Muscle layer of duodenum (tissue), 2 donors: ENCODE results near the gene LIMCH1.
"Not testable (repeated sequence)": the region's sequence is repeated elsewhere in the genome, so short reads cannot be mapped to it uniquely, and the experiment has no call there.

Experiments used
- H3K27ac ChIP-seq: one replicate; pipeline ENCODE4 v1.7.0; 2013; ENCODE audit warnings: mild to moderate bottlenecking, low read length
- H3K27me3 ChIP-seq: one replicate; pipeline ENCODE4 v1.7.0; 2013; ENCODE audit warnings: low read depth, mild to moderate bottlenecking, control low read depth, low read length
- H3K36me3 ChIP-seq, 2 donors: one replicate each; pipeline ENCODE4 v1.7.0; 2013; ENCODE audit warnings: low read length in 2 of 2, control low read depth in 1 of 2, mild to moderate bottlenecking in 1 of 2; ENCODE audit not compliant: insufficient read depth in 2 of 2, control insufficient read depth in 1 of 2
- H3K4me1 ChIP-seq, 2 donors: one replicate each; pipeline ENCODE4 v1.7.0; 2013; ENCODE audit warnings: low read length in 2 of 2, mild to moderate bottlenecking in 2 of 2, control low read depth in 1 of 2, moderate library complexity in 1 of 2; ENCODE audit not compliant: insufficient read depth in 2 of 2, control insufficient read depth in 1 of 2
- H3K4me3 ChIP-seq, 2 donors: one replicate each; pipeline ENCODE4 v1.7.0; 2013; ENCODE audit warnings: low read length in 2 of 2, low read depth in 1 of 2, mild to moderate bottlenecking in 1 of 2
- H3K9me3 ChIP-seq, 2 donors: one replicate each; pipeline ENCODE4 v1.7.0; 2013; ENCODE audit warnings: low read length in 2 of 2, control low read depth in 1 of 2, mild to moderate bottlenecking in 1 of 2; ENCODE audit not compliant: control insufficient read depth in 1 of 2
- donor health status: healthy.

LIMCH1 gene

DNA sequence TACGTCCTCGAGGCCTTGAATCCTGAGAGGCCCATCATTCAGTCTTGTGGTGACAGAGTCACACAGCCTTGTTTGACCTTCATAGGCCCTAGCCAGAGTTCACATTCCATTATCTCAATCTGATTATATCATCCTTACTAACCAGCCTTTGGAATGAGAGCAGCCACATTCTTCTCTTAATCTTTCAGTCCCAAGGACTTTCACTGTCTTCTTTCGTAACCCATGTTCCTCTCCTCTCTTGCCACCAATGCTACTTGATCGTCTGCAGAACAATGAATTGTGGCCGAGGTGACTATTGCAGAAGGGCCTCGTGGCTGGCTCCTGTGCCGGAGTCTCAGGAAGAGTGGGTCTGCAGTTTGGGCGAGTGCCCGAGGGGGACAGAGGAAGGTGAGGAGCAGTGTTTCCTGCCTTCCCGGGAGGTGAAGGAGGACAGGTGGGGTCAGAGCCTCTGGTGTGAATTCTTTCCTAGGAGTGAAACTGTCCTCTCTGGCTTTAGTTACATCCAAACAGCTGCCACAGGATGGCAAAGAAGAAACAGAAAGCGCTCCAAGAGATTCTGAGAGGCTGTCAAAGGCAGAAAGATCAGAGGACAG lies 94.6 kb downstream of the LIMCH1 start:
- no peak overlapping the region for H3K27ac ChIP-seq
- no peak overlapping the region for H3K4me3 ChIP-seq
- peaks cover 0 to 4% of the 10 kb centered on the region in 2 donors for H3K36me3 ChIP-seq
- no peaks in the 10 kb centered on the region for H3K9me3 ChIP-seq
- no peaks in the 10 kb centered on the region for H3K27me3 ChIP-seq
- H3K4me1 ChIP-seq = no peaks in the 10 kb centered on the region

DNA sequence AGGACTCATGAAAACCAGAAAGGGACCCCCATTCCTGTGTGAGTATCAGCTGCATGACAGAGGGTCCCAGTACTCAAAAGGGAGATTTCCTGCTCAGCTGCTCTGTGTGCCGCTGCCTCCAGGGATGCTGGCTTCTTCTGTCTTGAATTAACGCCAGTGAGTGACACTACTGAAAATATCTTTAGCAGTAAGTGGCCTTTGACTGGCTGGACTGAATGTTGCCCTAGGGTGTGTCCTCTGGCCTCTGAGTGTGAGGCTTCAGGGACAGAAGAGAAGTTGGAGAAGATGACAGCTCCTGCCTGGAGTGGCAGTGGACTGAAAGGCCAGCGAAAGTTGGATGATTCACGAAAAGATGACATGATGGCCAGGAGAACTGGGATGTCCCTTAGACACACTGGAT lies 95.4 kb downstream of the LIMCH1 start:
- no peaks in the 10 kb centered on the region for H3K9me3 ChIP-seq
- no peaks in the 10 kb centered on the region for H3K27me3 ChIP-seq
- peaks cover 0 to 4% of the 10 kb centered on the region in 2 donors for H3K36me3 ChIP-seq
- no peak overlapping the region for H3K4me3 ChIP-seq
- H3K4me1 ChIP-seq = no peaks in the 10 kb centered on the region
- H3K27ac ChIP-seq = no peak overlapping the region

DNA sequence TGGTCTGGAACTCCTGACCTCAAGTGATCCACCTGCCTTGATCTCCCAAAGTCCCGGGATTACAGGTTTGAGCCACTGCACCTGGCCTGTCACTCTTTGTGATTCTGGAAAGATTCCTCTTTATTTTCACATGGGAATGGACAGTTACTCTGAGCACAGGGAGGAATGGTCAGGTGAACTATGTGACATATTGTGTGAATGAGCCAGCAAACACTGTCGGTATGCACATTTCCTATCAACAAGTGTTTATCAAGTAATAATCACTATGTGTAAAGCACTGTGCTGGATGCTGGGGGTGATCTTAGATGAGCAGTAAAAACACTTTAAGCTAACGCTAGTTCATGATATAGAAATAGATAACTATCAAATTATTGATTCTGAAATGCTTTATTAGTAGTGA lies 97.5 kb downstream of the LIMCH1 start:
- Histone ChIP-seq H3K36me3 (peaks cover 0 to 4% of the 10 kb centered on the region in 2 donors), H3K27ac (no peak overlapping the region), H3K4me3 (no peak overlapping the region), H3K4me1 (no peaks in the 10 kb centered on the region), H3K27me3 (no peaks in the 10 kb centered on the region), H3K9me3 (no peaks in the 10 kb centered on the region)

DNA sequence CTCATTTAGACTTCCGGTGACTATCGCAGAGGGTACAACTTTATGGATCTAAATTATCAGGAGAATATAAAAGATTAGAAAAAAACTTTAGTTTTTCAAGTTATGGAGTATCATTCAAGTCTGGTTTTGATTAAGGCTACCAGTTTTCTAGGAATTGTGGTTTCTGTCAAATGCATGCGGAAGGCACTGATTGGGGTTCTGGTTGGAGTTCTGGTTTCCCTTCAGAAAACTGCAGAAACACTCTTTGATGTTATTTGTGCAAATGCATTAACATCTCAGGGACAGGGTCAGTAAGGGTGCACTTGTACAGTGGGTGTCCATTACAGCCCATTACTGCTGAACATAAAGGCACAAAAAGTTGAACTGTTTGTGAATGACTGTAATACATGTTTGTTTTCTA lies 100.2 kb downstream of the LIMCH1 start:
- H3K9me3 ChIP-seq = no peaks in the 10 kb centered on the region
- no peak overlapping the region for H3K4me3 ChIP-seq
- H3K4me1 ChIP-seq = no peaks in the 10 kb centered on the region
- no peaks in the 10 kb centered on the region for H3K27me3 ChIP-seq
- no peak overlapping the region for H3K27ac ChIP-seq
- peaks cover 0 to 4% of the 10 kb centered on the region in 2 donors for H3K36me3 ChIP-seq

DNA sequence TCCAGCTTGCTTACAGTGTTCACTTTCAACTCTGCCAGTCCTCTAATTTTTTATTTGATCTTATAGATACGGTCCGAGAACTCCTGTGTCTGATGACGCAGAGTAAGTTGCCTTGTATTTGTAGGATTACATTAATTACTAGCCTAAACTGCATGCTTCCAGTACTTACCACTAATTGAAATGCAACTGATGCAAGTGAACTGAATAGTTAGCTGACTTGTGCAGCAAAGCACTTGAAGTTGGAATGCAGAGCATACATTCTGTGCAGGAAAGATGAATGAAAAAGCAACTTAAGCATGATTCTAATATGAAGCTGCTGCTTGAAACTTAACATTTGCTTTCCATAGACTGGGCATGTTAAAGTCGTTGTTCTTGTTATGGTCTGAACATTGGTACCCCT lies 100.9 kb downstream of the LIMCH1 start:
- H3K36me3 ChIP-seq = no peaks in the 10 kb centered on the region
- no peaks in the 10 kb centered on the region for H3K27me3 ChIP-seq
- no peaks in the 10 kb centered on the region for H3K4me1 ChIP-seq
- H3K4me3 ChIP-seq = no peak overlapping the region
- H3K9me3 ChIP-seq = no peaks in the 10 kb centered on the region
- no peak overlapping the region for H3K27ac ChIP-seq

DNA sequence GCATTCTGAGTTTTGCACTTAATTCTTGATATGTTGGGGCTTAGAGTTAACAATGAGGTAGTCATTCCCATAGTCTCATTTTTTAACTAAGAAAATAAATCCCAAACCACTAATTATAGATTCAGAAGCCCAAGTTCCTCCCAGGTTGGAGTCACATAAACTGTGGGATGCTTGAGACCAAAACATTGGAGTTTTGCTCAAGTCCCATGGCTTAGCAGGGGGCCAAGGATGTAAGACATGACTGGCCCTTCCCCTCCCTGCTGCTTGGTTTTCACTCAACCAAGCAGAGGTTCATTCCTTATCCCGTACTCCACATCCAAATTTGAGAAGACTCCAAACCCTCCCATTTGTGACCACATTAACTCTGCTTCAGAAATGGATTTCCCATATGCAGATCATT lies 101.3 kb downstream of the LIMCH1 start:
- Histone ChIP-seq H3K27me3 (peaks cover 3% of the 10 kb centered on the region), H3K27ac (no peak overlapping the region), H3K36me3 (no peaks in the 10 kb centered on the region), H3K4me3 (no peak overlapping the region), H3K4me1 (no peaks in the 10 kb centered on the region), H3K9me3 (no peaks in the 10 kb centered on the region)

DNA sequence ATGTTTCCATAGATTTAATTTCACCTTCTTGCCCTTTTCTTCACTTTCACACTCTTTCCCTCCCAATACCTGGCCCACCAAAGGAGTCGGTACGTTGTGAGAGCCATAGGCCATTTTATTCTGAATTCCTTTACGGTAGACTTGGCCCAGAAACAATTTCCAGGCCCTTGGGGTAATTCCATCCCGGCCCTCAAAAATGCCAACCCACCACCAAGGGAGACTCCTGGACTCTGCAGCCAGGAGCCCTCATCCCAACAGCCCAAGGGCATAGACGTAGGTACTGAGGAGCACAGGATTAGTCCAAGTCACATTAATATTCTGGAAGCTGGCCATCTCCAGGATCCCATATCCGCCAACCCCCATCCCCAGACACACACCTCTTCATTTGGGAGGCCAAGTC lies 102.9 kb downstream of the LIMCH1 start:
- Histone ChIP-seq H3K9me3 (no peaks in the 10 kb centered on the region), H3K4me3 (no peak overlapping the region), H3K27me3 (peaks cover 6% of the 10 kb centered on the region), H3K4me1 (no peaks in the 10 kb centered on the region), H3K36me3 (no peaks in the 10 kb centered on the region), H3K27ac (no peak overlapping the region)

DNA sequence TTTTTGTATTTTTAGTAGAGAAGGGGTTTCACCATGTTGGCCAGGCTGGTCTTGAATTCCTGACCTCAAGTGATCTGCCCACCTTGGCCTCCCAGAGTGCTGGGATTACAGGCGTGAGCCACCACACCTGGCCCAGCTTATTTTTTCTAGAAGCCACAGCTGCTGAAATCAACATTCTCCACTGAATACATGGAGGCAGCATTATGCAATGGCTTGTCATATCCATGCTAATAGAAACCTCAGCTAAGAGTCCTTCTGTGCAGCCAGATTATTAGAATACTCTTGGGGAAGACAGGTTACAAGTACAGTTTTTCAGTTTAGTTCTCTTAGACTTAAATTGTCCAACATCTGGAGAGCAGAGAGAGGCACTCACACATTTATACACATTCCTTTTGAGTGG lies 104.8 kb downstream of the LIMCH1 start:
- not testable (repeated sequence) for H3K9me3 ChIP-seq, H3K4me3 ChIP-seq, H3K4me1 ChIP-seq, H3K27me3 ChIP-seq, H3K27ac ChIP-seq
- H3K36me3 ChIP-seq = peaks cover 0 to 12% of the 10 kb centered on the region in 2 donors

DNA sequence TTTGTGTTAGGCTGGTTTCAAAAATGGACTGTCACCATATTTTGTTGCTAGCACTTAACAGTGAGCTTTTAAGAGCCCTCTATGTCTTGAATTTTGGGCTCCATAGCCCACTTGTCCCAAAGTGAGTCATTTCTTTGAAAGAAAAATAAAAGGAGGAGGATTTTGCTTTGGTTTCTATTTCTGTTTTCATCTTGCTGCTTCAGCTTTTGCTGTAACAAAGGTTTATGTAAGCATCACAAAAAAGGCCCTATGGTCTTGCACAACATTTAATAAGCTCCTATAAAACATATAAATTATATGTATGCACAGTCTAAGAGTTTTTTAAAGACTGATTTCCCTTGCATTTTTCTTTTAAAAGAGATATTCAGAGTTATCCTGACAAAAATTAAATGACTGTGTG lies 105.4 kb downstream of the LIMCH1 start:
- H3K27me3 ChIP-seq = peaks cover 6% of the 10 kb centered on the region
- H3K4me1 ChIP-seq = no peaks in the 10 kb centered on the region

DNA sequence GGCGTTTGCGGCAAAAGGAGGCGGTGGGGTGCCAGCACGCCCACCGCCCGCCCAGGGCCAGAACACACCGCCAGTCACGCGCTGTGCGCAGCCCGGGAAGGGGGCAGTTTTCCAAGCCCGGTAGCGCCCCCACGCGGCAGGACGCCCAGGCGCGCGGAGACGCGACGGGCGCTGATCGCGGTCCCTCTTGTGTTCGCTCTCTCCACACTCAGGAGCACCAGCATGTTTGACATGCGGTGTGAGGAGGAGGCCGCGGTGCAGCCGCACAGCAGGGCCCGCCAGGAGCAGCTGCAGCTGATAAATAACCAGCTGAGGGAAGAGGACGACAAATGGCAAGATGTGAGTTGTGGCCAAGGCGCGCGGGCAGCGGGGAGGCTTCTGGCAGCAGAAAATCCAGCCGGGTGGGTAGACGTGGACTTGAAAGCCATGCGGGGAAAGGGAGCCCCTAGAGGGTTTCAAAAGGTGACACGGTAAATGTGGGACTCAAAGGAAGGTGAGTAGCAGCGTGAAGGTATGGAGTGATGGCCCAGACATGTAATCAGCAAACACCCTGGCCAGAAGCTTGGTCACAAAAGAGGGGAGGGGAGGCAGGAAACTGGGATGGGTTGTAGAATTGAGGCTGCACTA lies 106.4 kb downstream of the LIMCH1 start:
- Histone ChIP-seq H3K4me1 (no peaks in the 10 kb centered on the region), H3K9me3 (no peaks in the 10 kb centered on the region), H3K27ac (no peak overlapping the region), H3K36me3 (peaks cover 0 to 14% of the 10 kb centered on the region in 2 donors), H3K4me3 (peak overlapping the region in 1 of 2 donors; percentile 34), H3K27me3 (peaks cover 6% of the 10 kb centered on the region)

More for the DNA sequence above, 105.4 kb downstream of the LIMCH1 start:
- no peak overlapping the region for H3K27ac ChIP-seq
- H3K4me3 ChIP-seq = no peak overlapping the region
- H3K36me3 ChIP-seq = peaks cover 0 to 14% of the 10 kb centered on the region in 2 donors
- H3K9me3 ChIP-seq = no peaks in the 10 kb centered on the region

DNA sequence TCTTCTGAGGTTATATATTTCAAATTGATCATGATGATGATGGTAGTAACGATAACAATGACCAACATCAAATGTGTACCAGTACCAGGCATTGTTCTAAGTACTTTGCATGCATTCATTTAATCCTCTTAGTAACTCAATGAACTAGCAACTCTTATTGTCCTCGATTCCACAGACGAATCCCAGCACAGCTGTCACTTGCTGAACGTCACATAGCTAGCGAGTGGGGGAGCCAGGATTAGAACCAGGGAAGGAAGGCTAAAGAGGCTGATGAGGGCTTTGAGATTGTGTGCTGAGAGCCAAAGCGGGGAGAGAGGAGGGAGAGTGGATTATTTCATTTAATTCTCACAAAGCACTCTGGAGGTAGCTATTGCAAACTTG lies 106.9 kb downstream of the LIMCH1 start:
- Histone ChIP-seq H3K27ac (no peak overlapping the region), H3K36me3 (peaks cover 0 to 14% of the 10 kb centered on the region in 2 donors), H3K4me1 (no peaks in the 10 kb centered on the region), H3K4me3 (no peak overlapping the region), H3K9me3 (no peaks in the 10 kb centered on the region), H3K27me3 (peaks cover 6% of the 10 kb centered on the region)
